ENCODE results near the gene EXOC4. TPM values are rescaled to one million over a fixed set of nuclear protein-coding genes. Genes with fewer than 3 reads are reported as not detected.

EXOC4 gene
- total and polyA plus RNA-seq, 7 donors: 7.6 to 63.0 (median 29.1) TPM

DNA sequence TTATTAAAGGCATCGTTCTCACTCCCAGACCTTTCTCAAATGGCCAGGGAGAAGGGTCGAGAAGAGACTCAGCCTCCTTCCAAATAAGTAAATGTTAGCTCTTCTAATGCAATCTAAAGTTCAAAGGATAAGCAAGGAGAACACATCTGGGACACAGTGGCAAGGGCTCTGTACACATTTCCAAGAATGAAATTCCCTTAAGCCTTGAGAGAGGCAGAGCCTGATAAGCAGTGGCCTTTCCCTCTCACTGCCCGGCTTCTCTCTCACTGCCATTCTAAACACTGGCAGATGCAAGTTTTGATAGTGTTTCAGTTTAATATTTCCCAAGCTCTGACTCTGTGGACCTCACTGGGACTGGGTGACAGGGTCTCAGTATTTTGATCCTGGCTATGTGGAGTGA, 35.1 kb upstream of the EXOC4 start:
- TF ChIP-seq, protein P1, sequence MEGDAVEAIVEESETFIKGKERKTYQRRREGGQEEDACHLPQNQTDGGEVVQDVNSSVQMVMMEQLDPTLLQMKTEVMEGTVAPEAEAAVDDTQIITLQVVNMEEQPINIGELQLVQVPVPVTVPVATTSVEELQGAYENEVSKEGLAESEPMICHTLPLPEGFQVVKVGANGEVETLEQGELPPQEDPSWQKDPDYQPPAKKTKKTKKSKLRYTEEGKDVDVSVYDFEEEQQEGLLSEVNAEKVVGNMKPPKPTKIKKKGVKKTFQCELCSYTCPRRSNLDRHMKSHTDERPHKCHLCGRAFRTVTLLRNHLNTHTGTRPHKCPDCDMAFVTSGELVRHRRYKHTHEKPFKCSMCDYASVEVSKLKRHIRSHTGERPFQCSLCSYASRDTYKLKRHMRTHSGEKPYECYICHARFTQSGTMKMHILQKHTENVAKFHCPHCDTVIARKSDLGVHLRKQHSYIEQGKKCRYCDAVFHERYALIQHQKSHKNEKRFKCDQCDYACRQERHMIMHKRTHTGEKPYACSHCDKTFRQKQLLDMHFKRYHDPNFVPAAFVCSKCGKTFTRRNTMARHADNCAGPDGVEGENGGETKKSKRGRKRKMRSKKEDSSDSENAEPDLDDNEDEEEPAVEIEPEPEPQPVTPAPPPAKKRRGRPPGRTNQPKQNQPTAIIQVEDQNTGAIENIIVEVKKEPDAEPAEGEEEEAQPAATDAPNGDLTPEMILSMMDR (IDR thresholded peaks at IDR 0.05): no peak
- intact Hi-C loops (cut with DNase I): no loop called here
- no peak overlapping the region for H3K27ac ChIP-seq
- WGBS, 3 donors: 74 to 83% (median 76%) methylated on average over 3 of the region's 3 CpGs
- no peak for ATAC-seq
- no peaks in the 10 kb centered on the region for H3K27me3 ChIP-seq (ENCODE audit: insufficient read depth in 3 of 3, low read length in 2 of 3)
- DNase-seq: no peak
- no peaks in the 10 kb centered on the region for H3K9me3 ChIP-seq
- H3K4me1 ChIP-seq: no peaks in the 10 kb centered on the region
- H3K36me3 ChIP-seq (ENCODE audit: insufficient read depth in 1 of 2, low read depth in 1 of 2): no peaks in the 10 kb centered on the region
- H3K4me3 ChIP-seq: no peak overlapping the region

DNA sequence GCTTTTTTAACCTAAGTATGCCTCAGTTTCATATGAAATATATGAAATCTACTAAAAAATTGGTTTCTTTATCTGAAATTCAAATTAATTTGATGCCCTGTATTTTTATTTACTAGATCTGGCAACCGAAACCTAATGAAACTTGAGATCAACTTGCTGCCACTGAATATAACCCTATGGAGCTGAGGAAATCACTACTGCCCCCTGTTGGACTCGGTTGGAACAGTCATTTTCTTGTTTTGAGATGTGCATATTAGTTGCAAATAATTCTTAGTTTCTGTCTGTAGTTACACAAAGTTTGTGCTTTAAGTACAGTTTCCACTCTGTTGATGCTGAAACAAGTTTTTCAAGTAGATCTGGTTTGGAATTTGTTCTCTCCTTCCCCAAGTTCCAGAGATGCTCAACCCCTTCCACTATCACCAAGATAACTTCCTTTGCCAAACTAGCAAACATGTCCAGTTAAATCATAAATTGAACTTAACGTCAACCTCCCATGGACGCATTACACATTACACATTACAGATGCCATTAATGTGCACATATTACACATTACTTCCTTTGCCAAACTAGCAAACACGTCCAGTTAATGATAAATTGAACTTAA, 22.2 kb upstream of the EXOC4 start:
- WGBS, 3 donors: 34 to 36% (median 36%) methylated on average over 5 of the region's 5 CpGs
- Histone ChIP-seq H3K27ac (no peak overlapping the region), H3K27me3 (ENCODE audit: insufficient read depth in 3 of 3, low read length in 2 of 3) (no peaks in the 10 kb centered on the region), H3K4me1 (no peaks in the 10 kb centered on the region), H3K36me3 (ENCODE audit: insufficient read depth in 1 of 2, low read depth in 1 of 2) (no peaks in the 10 kb centered on the region), H3K4me3 (no peak overlapping the region), H3K9me3 (no peaks in the 10 kb centered on the region)
- TF ChIP-seq, protein P1 (IDR thresholded peaks at IDR 0.05): peak; percentile 70
- ATAC-seq: peak in 2 of 4 donors; percentile 57 to 67
- DNase-seq: no peak
- intact Hi-C loops (cut with DNase I): no loop called here

- ATAC-seq: no peak
- DNase-seq: no peak
- Histone ChIP-seq H3K9me3 (no peaks in the 10 kb centered on the region), H3K4me3 (no peak overlapping the region), H3K27me3 (ENCODE audit: insufficient read depth in 3 of 3, low read length in 2 of 3) (no peaks in the 10 kb centered on the region), H3K4me1 (no peaks in the 10 kb centered on the region), H3K27ac (no peak overlapping the region), H3K36me3 (ENCODE audit: insufficient read depth in 1 of 2, low read depth in 1 of 2) (no peaks in the 10 kb centered on the region)
- WGBS, 3 donors: 89 to 94% (median 93%) methylated on average over 9 of the region's 9 CpGs
- TF ChIP-seq, protein P1 (IDR thresholded peaks at IDR 0.05): no peak
- intact Hi-C loops (cut with DNase I): no loop called here
These were observed 19.7 kb upstream of the EXOC4 start for GRCh38 chr7:133233142-133233541.

DNA sequence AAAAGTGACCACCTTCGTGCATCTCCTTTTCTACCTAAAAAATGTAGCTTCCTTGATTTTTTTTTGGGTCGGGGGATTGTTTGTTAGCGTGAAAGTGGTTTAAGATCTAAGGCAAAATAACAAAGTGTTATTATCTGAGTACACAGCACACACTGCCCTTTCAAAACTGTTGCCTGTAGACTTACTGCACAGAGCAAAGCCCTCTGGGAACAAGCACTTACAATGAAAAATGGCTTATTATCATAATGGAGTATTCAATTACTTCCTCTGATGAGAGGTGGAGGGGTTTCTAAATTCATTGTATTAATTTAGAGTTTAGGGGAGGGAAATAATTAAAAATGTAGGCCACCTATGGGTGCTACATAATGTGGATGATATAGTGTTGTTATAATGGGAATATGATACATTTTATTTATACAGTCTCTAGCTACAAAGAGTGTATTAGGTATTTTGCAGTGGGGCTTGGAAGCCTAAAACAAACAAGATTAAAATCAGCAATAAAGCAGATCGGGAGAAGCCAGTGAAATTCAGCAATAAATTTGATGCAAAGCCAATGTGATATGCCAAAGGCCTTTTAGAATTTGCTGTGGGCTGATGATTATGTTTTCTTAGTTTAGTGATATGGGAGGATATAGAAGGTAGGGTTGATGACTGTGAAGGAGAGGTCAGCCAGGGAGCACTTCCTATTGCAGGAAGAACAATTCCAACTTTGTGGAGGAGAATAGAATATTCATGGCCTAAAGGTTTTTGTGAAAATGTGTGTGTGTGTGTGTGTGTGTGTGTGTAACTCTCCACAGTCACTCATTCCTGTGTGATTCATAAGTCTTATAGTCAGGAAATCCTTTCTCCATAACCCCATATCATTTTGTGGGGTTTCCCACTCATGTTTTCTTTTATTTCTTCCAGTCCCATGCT, 17.7 kb upstream of the EXOC4 start:
- TF ChIP-seq, protein P1 (IDR thresholded peaks at IDR 0.05): no peak
- no peaks in the 10 kb centered on the region for H3K36me3 ChIP-seq (ENCODE audit: insufficient read depth in 1 of 2, low read depth in 1 of 2)
- DNase-seq: no peak
- no peak overlapping the region for H3K4me3 ChIP-seq
- H3K9me3 ChIP-seq: no peaks in the 10 kb centered on the region
- H3K27ac ChIP-seq: no peak overlapping the region
- intact Hi-C loops (cut with DNase I): no loop called here
- no peak for ATAC-seq
- H3K4me1 ChIP-seq: no peaks in the 10 kb centered on the region
- WGBS, 3 donors: 59 to 68% (median 62%) methylated on average over 4 of the region's 4 CpGs
- no peaks in the 10 kb centered on the region for H3K27me3 ChIP-seq (ENCODE audit: insufficient read depth in 3 of 3, low read length in 2 of 3)
